ENCODE measurements around the gene GSG1. TPM values are rescaled to one million over a fixed set of nuclear protein-coding genes. Genes with fewer than 3 reads are reported as not detected.
"Not testable (repeated sequence)": the region's sequence is repeated elsewhere in the genome, so short reads cannot be mapped to it uniquely, and the experiment has no call there.

GSG1 gene
- total RNA-seq, 1 donor from 2014 or later, result not detected

GRCh38 chr12:13038491-13039161 lies 64.8 kb downstream of the GSG1 start:
- no peak overlapping the region for H3K4me3 Mint-ChIP-seq
- intact Hi-C loops (cut with micrococcal nuclease), result no loop called here
- DNase-seq (ENCODE audit: low spot score), result no peak
- no peaks in the 10 kb centered on the region for H3K9me3 Mint-ChIP-seq
- H3K4me1 Mint-ChIP-seq (ENCODE audit: low read depth), result no peaks in the 10 kb centered on the region
- H3K27ac Mint-ChIP-seq, result no peak overlapping the region
- H3K36me3 Mint-ChIP-seq (ENCODE audit: low read depth), result no peaks in the 10 kb centered on the region
- peaks cover 19% of the 10 kb centered on the region for H3K27me3 Mint-ChIP-seq (ENCODE audit: insufficient read depth)

- no peaks in the 10 kb centered on the region for H3K9me3 Mint-ChIP-seq
- H3K27ac Mint-ChIP-seq, result no peak overlapping the region
- H3K4me1 Mint-ChIP-seq (ENCODE audit: low read depth), result no peaks in the 10 kb centered on the region
- intact Hi-C loops (cut with micrococcal nuclease), result no loop called here
- peaks cover 8% of the 10 kb centered on the region for H3K27me3 Mint-ChIP-seq (ENCODE audit: insufficient read depth)
- H3K4me3 Mint-ChIP-seq, result no peak overlapping the region
- no peak for DNase-seq (ENCODE audit: low spot score)
- H3K36me3 Mint-ChIP-seq (ENCODE audit: low read depth), result no peaks in the 10 kb centered on the region
Observed at GRCh38 chr12:13036881-13037280, 66.6 kb downstream of the GSG1 start.

- H3K27ac Mint-ChIP-seq; H3K27me3 Mint-ChIP-seq (ENCODE audit: insufficient read depth); H3K4me3 Mint-ChIP-seq; intact Hi-C loops (cut with micrococcal nuclease); DNase-seq (ENCODE audit: low spot score); H3K4me1 Mint-ChIP-seq (ENCODE audit: low read depth); H3K9me3 Mint-ChIP-seq; H3K36me3 Mint-ChIP-seq (ENCODE audit: low read depth): not testable (repeated sequence)
Observed at GRCh38 chr12:13035335-13035734, 68.1 kb downstream of the GSG1 start.

Other genes starting within 250 kb of the GSG1 start
- not detected in 2 replicates for gene GPRC5A, start 212.1 kb downstream of the GSG1 start, total RNA-seq
- gene GPRC5D, start 151.5 kb downstream of the GSG1 start, total RNA-seq, result not detected in 2 replicates
- 9.5 and 11.3 TPM in 2 replicates for gene HEBP1, start 103.4 kb downstream of the GSG1 start, total RNA-seq
- gene FAM234B, start 59.3 kb downstream of the GSG1 start, total RNA-seq, result 6.0 and 6.6 TPM in 2 replicates
- gene EMP1, start 93.1 kb upstream of the GSG1 start, total RNA-seq, result 29.6 and 33.6 TPM in 2 replicates